ENCODE results near the gene RNPC3.

- no peak for TF ChIP-seq ATF6 (CRISPR knock-in tag; IDR thresholded peaks at IDR 0.05)
- TF ChIP-seq CHD1 (IDR thresholded peaks at IDR 0.05; ENCODE audit: low read length): no peak
Measured at GRCh38 chr1:103560427-103560826, 34.9 kb downstream of the RNPC3 start.
